Fibroblast of the aortic adventitia (primary cell): Measurements from ENCODE around the gene PALM3. TPM values are rescaled to one million over a fixed set of nuclear protein-coding genes. Genes with fewer than 3 reads are reported as not detected.

ENCODE experiments used
- DNase-seq: peaks from one replicate; pipeline ENCODE4 v3.0.0-alpha.2; 2010; ENCODE audit warnings: low read depth
- H3K4me3 ChIP-seq: 2 replicates; pipeline ENCODE4 v1.5.1; 2011; ENCODE audit warnings: low read depth, mild to moderate bottlenecking, control low read depth, low read length, moderate library complexity
- CTCF ChIP-seq: IDR thresholded peaks from 2 replicates; pipeline ENCODE4 v1.5.1; 2011; ENCODE audit warnings: mild to moderate bottlenecking, low read length, control low read depth, inconsistent platforms; ENCODE audit not compliant: insufficient read depth
- total RNA-seq: library from RNA; depleted of rRNA; stranded (reverse); fragments of >200 nt; gene quantifications from 2 replicates; pipeline ENCODE4 v1.2.3, GENCODE V29; 2012; ENCODE audit warnings: low replicate concordance

Gene PALM3
- total RNA-seq, 1 donor: not detected

GRCh38 chr19:14096272-14096992 is 34.6 kb upstream of the PALM3 start:
- no peak for TF ChIP-seq CTCF
- no peak overlapping the region for H3K4me3 ChIP-seq
- DNase-seq: no peak

- no peak overlapping the region for H3K4me3 ChIP-seq
- no peak for DNase-seq
- TF ChIP-seq CTCF: no peak
Observed at GRCh38 chr19:14094854-14095253, 33.0 kb upstream of the PALM3 start.

- H3K4me3 ChIP-seq: no peak overlapping the region
- DNase-seq: no peak
- TF ChIP-seq CTCF: no peak
Observed at GRCh38 chr19:14093117-14093823, 31.4 kb upstream of the PALM3 start.

GRCh38 chr19:14091813-14092462 is 30.1 kb upstream of the PALM3 start:
- DNase-seq: no peak
- no peak for TF ChIP-seq CTCF
- H3K4me3 ChIP-seq: peak overlapping the region; percentile 80

GRCh38 chr19:14091081-14091812 is 29.4 kb upstream of the PALM3 start:
- TF ChIP-seq CTCF: peak; percentile 29
- peak; percentile 60 for DNase-seq
- H3K4me3 ChIP-seq: peak overlapping the region; percentile 80

- H3K4me3 ChIP-seq: peak within 1 kb of the TSS; percentile 80
- peak; percentile 89 for DNase-seq
- no peak for TF ChIP-seq CTCF
Observed at GRCh38 chr19:14090509-14091080, 28.7 kb upstream of the PALM3 start, which contains the start of gene SAMD1. Gene SAMD1 (minus strand): TSS chr19:14090751.
